ENCODE measurements around the gene HEY2.
"Not testable (repeated sequence)": the region's sequence is repeated elsewhere in the genome, so short reads cannot be mapped to it uniquely, and the experiment has no call there.

The HEY2 gene

DNA sequence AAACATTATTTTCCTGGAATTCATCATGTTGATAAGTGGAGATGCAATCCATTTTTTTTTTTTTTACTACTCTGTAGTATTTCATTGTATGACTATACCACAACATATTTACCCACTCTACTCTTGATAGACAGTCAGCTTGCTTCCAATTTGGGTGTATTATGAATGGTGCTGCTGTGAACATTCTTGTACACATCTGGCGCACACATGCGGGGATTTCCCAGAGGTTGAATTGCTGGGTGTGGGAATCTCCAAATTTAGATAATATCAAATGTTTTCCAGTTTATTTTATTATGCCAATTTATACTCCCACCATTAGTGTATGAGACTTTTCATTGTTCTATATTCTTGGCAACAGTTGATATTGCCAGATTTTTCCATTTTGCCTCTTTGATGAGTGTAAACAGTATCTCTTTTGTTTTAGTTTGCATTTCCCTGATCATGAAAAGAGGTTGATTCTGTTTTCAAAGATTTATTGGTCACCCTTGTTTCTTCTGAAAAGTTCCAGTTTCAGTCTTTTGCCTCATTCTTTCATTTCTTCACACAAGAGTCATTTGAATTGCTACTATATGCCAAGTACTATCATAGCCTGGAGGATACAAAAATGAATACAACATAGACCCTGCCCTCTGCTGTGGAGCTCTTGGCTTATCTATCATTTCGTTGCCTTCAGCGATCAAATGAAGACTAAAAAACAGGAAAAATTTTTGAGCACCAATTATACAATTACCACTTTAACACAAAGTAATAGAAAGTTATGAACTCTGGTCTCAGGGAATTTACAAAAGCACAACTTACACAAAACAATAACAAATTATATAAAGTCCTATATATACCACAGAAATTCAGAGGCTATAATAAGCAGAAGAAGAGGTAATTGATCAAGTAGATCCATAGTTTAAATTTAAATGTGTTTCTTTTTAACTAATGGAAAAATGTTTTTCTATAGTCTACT is 24.2 kb downstream of the HEY2 start:
- no peak for DNase-seq

DNA sequence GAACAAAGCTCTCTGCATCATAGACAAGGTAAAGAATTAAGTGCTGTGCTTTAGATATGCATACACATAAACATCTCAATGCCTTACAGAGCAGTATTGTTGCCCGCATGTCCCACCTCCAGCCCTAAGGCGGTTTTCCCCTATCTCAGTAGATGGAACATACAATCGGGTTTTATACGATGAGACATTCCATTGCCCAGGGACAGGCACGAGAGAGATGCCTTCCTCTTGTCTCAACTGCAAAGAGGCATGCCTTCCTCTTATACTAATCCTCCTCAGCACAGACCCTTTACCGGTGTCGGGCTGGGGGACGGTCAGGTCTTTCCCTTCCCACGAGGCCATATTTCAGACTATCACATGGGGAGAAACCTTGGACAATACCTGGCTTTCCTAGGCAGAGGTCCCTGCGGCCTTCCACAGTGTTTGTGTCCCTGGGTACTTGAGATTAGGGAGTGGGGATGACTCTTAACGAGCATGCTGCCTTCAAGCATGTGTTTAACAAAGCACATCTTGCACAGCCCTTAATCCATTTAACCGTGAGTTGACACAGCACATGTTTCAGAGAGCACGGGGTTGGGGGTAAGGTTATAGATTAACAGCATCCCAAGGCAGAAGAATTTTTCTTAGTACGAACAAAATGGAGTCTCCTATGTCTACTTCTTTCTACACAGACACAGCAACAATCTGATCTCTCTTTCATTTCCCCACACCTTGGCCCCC is 26.8 kb downstream of the HEY2 start:
- DNase-seq, result not testable (repeated sequence)

DNA sequence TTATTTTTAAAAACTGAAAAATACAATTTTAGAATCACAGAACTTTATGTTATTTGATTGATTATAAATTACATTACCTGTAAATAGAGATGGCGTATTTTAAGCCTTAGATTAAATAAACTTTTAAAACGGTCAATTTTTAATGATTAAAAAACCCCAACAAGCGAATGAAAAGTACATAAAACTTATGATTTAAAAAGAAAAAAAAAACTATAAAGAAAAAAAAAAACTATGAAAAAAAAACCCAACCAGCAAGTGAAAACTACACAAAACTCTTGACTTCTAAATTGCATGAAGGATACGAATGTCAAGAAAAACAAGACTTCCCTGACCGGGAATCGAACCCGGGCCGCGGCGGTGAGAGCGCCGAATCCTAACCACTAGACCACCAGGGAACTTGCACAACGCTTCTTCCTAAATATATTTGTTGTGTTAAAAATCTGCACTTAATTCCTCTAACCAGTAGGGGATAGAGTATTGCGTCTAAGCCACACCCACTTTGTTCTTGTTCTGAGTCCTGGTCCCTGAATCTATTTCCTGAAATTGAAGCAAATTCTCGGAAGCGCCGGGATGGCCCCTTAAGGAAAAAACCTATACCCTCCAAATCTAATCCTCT is 30.6 kb downstream of the HEY2 start:
- peak; percentile 85 for DNase-seq

DNA sequence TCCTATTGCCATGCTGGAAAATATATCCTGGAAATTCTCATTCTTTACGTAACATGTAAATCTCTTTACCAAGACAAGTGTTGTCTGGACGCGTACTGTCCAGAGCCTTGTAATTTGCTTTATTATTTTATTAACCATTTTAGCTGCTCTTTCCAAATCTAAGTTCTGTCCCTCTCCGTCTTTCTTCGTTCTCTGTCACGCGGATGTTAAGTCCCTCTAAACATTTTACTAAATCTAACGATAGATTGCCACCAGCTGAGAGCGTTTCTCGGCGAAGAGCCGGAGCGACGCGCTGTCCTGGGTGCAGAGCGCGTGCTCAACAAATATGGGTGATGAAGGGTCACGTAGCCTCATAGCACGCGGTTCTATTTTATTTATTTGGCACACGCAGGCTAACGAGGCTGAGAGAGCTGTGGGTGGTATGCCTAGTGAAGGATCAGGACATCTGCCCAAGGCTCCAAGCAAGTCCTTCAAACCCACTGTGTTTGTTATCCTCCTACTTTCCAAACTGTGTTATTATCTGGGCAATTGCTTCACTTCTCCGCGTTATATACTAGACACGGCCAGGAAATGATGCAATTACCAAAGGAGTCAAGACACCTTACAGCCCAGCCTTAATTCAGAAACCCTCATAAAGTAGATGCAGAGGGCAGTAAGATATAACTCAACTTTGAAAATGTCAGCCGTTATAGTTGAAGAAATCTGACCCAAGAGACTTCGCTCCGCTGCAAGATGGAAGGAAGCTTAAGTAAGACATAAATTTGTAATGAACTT is 31.3 kb downstream of the HEY2 start:
- DNase-seq, result peak; percentile 61

DNA sequence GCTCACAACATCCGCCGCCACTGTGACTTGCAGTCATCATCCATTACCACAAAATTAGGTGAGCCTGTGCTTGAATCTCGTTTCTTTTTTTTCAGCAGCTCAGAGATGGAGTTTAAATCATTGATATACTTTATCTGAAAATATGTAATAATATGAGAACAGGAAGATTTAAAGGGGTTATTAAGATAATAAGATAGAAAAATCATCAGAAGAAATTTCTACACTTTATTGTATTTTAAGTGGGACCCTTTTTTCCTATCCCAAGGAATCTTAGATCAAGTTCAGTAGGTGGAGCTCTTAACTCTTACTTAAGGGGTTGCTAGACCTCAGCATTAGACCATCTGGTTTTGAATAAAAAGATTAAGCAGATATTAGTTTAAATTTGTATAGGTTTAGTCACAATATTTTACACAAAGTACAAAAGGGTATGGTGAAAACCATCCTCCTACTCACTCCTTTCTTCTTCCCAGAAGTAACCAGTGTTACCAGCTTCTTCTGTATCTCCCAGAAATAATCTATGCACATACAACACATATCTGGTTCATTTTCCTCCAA is 32.0 kb downstream of the HEY2 start:
- no peak for DNase-seq

DNA sequence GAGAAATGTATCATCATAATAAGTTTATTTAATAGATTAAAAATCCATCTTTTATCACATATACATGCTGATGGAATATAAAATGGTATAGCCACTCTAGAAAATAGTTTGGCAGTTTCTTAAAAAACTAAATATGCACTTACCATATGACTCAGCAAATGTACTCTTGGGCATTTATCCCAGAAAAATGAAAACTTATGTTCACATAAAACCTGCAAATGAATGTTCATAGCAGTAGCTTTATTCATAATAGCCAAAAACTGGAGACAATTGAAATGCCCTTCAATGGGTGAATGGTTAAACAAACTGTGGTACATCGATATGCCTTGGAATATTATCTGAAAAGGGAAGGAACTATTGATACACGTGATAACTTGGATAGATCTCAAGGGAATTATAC is 34.9 kb downstream of the HEY2 start:
- DNase-seq, result no peak

DNA sequence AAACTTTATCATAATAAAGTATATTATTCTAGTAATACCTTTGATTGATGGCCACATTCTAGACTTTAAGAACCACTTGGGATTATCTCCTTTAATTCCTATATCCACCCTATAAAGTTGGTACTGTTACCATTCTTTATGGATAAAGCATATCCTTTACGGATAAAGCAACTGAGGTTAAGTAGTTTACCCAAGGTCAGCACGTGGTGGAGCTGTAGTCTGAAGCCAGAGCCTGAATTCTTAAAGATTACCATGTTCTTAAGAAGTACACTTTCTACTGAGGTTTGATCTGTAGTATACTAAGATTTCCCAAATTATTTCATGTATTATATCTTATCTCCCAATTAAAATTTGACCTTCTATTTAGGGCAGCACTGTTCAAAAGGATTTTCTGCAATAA is 38.4 kb downstream of the HEY2 start:
- no peak for DNase-seq

DNA sequence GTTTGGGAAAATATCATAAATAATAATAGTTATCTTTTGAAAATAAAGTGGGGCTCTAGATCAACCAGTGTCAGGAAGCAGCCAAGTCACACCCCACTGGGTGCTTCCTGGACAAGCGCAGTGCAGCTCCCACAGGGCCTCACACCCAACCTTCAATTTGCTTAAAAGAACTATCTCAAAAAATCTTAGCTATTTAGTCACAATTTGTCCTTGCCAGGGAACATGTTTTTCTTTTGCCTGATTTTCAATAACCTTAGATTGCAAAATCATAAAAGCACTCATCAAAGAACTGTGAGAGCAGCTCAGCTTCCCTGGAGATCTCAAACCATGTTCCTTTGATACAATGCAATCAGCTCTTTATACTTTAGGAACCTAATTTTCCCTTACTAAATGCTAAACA is 39.7 kb downstream of the HEY2 start:
- DNase-seq, result no peak

DNA sequence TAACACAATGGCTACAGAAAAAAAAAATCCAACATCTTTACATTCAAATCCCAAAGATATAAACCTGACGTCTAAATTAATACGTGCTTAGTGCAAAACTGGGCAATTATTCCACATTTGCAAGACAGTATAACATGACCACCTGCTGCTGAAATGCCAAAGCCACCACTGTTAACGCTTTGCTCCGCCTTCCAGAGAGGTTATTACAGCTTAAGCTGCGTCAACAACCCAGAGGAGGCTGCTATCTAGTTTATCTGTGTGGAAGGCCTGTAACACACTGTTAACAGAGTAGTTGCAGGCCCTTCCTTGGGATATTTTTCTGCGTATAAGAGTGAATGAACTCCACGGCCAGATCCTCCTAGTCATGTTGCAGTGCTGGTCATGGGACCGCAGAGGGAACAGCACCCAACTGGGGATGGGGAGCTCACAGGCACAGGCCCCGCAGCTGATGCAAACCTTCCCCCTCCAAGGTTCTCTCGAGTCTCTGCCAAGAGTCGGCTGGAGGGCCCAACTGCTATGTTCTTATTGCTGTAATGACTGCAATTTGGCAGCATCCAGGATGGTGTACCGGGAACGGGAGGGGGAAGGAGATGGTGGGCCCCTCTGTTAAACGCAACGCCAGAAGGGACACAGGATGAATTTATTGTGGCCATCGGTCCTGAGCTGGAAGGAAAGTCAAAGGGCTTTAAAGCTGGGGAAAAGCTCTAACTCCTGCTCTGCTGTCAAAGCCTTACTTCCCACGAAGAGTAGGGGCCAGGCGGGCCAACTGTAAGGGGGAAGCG is 40.3 kb downstream of the HEY2 start:
- DNase-seq, result peak; percentile 46

DNA sequence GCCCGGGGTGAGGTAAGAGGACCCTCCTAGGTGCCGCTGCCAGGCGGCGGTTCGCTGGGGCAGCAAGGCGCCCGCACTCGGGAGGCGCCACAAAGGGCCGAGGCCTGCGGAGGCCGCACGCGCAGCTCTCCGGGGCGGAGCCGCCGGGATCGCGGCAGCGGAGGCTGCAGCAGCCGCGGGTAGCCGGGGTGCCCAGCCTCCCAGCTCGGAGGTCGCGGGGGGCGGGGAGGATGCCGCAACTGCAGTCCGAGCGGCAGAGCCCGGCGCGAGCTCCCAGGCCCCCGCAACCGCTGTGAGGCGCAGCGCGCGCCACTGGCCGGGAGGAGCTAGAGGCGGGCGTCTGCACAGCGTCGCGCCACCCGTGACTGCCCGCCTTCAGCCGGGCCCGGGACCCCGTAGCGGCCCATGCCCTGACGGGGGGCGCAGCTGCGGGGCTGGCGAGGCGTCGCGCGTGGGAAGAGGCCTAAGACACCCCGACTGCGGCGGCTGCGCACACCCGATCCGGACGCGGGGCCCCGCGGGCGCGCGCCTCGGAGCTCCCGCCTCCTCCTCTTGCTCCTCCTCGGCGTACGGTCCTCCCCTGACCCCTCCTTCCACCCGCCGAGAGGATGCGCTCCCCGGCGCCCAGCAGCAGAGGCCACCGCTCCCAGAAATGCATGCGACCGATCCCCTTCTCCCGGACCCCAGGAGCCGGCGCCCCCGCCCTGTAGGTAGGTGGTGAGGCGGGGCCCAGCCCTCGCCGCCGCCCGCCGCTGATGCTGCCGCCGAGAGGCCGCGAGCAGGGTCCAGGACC is 41.1 kb downstream of the HEY2 start, which contains the start of gene NCOA7:
TSS of gene NCOA7 (plus strand) at position 603 of the 793 bp plus-strand sequence. CDS start 24,395 bp downstream, outside the sequence.
- peak; percentile 79 for DNase-seq

DNA sequence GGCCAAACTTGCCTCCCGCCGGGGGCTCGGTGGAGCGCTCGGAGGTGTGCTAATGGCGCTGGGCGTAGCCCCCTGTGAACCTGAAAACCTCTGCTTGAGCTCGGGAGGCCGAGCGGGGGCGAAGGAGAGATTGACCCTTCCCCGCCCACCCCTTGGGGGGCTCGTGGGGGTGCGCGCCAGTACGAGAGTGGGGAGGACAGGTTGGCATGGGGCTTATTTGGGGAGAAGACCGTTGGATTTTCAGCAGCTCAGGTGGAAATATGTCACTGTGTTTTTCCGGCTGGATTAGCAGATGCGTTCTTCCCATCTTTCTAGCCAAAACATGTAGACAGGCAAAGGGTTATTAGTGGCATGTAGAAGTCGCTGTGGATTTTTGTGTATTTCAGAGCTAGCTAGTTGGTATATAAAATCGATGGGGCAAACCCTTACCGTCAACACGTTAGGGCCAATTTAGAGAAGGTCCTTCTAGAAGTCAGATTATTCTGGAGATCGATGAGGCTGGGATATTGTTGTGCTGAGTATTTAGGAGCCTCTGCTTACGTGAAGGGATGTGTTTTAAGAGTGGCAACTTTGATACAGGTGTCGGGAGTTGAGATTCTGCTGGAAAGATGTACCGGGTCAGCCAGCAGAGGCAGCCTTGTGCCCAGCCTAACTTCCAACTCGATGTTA is 41.9 kb downstream of the HEY2 start:
- DNase-seq, result no peak

DNA sequence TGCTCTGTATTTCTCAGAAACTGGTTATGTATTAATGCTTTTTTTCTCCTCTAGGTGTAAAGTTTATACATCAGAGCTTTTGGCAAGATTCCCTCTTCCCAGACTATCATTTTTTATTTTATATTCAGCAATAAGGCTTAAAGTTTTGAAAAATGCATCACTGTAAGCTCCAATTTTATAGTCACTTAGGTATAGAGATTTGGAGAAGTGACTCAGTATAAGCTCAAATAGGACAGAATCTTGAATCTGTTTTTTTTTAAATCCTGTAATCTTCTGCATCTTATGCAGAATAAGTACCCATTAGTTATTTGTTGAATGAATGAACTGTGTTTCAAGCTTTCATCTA is 42.4 kb downstream of the HEY2 start:
- no peak for DNase-seq

DNA sequence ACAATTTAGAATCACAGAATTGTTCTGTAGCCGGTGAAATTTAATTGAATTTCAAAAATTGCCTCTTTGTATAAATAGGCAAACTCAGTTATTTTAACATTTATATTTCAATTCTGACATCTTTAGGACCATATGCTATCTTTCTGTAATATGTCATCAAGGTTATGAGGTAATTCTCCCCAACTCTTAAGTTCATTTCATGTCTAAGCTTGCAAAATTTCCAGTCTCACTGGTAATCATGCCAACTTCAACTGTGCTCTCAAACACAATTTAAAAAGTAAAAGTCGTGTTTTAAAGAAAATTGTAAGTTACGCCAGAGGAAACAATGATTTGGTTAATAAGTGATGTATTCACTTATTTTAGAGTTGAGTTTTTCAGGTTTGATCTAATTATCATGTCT is 42.7 kb downstream of the HEY2 start:
- DNase-seq, result no peak

DNA sequence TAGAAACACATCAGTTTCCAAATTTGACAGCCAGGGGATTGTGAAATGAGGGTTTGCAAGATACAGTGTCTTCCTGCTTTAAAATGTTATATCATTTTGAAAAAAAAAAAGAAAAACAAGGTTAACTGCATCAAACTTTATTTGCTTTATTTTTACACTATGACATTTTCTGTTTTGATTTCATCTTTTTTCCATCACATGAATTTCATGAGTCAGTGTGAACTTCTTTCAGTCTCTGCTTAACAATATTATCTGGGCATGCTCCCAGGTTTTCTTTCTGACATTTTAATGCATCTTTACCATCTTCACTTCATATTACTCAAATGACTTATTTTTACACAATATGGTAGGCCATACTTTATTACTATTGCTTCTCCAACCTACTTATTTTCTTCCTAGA is 43.2 kb downstream of the HEY2 start:
- no peak for DNase-seq

DNA sequence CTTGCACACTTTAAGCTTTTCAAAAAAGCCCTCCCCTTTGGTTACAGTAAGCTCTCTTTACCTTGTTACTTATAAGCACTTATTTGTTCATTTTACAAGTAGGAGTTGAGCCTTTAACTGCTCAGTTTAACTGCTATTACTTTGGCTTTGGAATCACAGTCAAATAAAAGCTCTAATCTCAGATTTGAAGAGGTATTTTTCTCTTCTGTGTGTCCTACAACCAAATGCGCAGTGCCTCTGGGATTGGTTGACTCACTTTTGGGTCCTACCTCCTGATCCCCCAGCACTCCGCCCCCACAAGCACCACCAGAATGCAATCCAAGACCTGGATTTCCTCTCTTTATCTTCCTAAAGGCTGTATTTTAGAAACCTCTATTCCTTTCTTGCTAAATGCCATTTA is 43.8 kb downstream of the HEY2 start:
- DNase-seq, result no peak

DNA sequence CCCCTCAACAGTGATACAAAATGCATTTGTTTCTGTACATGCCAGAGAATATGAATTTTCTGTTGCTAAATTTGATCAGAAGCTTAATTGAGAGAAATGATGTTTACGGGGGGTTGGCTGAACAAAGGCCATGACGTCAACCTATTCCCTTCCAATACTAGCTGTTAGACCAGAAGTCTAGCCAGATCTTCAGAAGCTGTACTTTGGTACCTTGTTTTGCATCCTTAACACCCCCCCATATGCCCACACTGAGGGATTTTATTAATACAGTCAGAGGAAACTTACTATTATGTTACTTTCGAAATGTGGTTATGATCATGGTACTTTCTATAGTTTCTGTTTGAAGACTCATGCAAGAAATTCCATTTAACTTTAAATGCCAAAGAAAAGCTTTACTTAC is 44.4 kb downstream of the HEY2 start:
- no peak for DNase-seq

DNA sequence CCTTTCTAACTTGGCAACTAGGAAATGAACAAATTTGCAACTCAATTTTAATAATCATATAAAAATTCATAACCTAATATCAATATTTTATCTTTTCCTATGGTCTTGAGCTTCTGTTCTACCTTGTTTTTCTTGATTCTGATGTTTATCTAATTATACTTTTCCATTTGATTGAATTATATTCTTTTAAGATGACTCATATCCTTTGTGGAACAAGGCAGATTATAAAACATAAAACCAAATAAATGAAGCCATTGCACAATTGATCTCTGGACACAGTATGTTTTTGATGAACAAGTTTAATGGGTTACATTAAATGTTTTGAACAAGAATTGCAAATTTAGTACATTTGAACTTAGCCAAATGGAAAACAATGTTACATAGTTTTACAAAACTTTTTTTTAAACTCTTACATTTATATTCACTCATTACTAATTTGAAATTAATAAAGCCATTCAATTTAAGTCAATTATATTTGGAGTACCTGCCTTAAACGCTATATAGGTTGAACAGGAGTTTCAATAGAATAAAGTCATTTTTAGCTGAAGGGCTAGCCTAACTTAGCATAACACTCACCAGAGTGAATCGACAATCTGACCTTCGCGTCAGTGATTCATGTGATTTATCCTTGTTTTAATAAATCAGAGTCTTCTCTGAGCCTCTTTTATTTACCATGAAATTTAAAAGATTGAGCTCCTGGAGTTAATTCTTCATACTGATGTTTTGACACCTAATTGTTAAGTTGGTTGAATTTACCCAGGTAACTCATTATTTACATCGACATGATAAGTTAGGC is 45.1 kb downstream of the HEY2 start:
- DNase-seq, result no peak

DNA sequence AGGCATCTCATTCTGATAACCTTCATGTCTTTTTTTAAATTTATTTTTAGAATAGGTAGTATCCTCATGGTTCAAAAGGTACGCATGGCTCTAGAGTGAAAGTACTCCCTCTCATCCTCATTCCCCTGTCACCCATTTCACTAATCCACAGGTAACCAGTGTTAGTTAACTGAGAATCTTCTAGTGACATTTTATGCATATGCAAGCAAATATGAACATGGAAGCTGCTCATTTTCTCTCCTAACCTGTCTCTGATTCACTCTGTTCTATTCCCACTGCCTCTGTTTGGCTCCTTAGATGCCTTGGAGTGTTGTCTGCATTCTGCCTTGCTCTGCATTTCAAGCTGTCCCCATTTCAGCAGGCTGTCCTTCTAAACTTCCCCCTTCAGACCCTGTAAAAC is 45.9 kb downstream of the HEY2 start:
- DNase-seq, result no peak

DNA sequence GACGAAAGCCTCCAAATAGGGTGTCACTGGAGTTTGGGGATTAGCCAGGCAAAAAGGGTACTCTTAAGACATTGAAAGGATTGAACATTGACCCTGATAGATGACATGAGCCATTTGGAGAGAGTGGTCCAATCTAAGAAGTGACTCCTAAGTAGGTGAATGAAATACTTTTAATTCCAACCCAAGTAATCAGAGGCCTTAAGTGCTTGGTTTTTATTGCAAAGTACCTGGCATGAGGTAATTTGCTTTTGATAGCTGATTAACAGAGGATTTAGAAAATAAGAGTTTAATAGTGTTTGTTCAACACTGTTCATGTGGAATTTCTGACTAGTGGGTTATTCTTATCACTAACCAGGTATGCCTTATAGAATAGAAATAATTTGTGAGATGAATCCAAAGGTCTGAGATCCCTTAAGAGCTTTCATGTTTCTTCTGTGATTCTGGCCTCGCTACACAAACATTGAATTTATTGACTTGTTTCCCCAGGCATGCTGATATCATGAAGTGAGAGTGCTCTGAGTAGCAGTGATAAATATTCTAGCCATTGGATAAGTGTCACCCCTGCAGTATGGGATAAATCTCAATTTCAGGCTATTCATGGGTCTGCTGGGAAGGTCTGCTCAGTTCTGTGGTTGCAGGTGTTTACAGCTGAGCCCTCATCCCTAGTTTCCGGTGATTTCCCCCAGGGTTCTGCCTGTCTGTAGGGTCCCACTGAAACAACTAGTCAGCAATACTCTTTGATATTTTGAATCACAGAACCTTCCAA is 47.9 kb downstream of the HEY2 start:
- DNase-seq, result no peak

Data from activated CD4-positive, CD25-positive, alpha-beta regulatory T cell treated with anti-CD3 and anti-CD28 coated beads, Interleukin-2, amount 50 U/mL, for 72 hours (primary cell).